Measurements from ENCODE around the gene KIAA1328.
"Not testable (repeated sequence)": the region's sequence is repeated elsewhere in the genome, so short reads cannot be mapped to it uniquely, and the experiment has no call there.

The KIAA1328 gene

GRCh38 chr18:36889321-36889720 lies 60.4 kb downstream of the KIAA1328 start:
- DNase-seq: no peak

- DNase-seq: no peak
These were observed 60.8 kb downstream of the KIAA1328 start for GRCh38 chr18:36889742-36890141.

- DNase-seq: no peak
These were observed 61.7 kb downstream of the KIAA1328 start for GRCh38 chr18:36890598-36890997.

- DNase-seq: no peak
These were observed 64.3 kb downstream of the KIAA1328 start for GRCh38 chr18:36893227-36893626.

GRCh38 chr18:36895606-36896005 lies 66.7 kb downstream of the KIAA1328 start:
- DNase-seq: no peak

- no peak for DNase-seq
These were observed 68.3 kb downstream of the KIAA1328 start for GRCh38 chr18:36897253-36897652.

- no peak for DNase-seq
These were observed 70.4 kb downstream of the KIAA1328 start for GRCh38 chr18:36899289-36899688.

- DNase-seq: no peak
These were observed 71.5 kb downstream of the KIAA1328 start for GRCh38 chr18:36900466-36900865.

- DNase-seq: no peak
These were observed 72.4 kb downstream of the KIAA1328 start for GRCh38 chr18:36901277-36901701.

GRCh38 chr18:36903215-36903928 lies 74.4 kb downstream of the KIAA1328 start:
- no peak for DNase-seq

GRCh38 chr18:36905571-36905970 lies 76.6 kb downstream of the KIAA1328 start:
- DNase-seq: no peak

- DNase-seq: not testable (repeated sequence)
These were observed 80.4 kb downstream of the KIAA1328 start for GRCh38 chr18:36909282-36909681.

GRCh38 chr18:36912887-36913286 lies 84.0 kb downstream of the KIAA1328 start:
- DNase-seq: no peak

GRCh38 chr18:36917907-36918306 lies 89.0 kb downstream of the KIAA1328 start:
- no peak for DNase-seq

- no peak for DNase-seq
These were observed 100.7 kb downstream of the KIAA1328 start for GRCh38 chr18:36929601-36930000.

- no peak for DNase-seq
These were observed 102.2 kb downstream of the KIAA1328 start for GRCh38 chr18:36931106-36931505.

- no peak for DNase-seq
These were observed 104.6 kb downstream of the KIAA1328 start for GRCh38 chr18:36933552-36933951.

- no peak for DNase-seq
These were observed 106.0 kb downstream of the KIAA1328 start for GRCh38 chr18:36934884-36935283.

GRCh38 chr18:36942264-36942663 lies 113.3 kb downstream of the KIAA1328 start:
- DNase-seq: no peak

GRCh38 chr18:36947820-36948348 lies 119.0 kb downstream of the KIAA1328 start:
- no peak for DNase-seq

- no peak for DNase-seq
These were observed 121.4 kb downstream of the KIAA1328 start for GRCh38 chr18:36950282-36950681.

GRCh38 chr18:36950960-36951359 lies 122.0 kb downstream of the KIAA1328 start:
- no peak for DNase-seq

- no peak for DNase-seq
These were observed 124.1 kb downstream of the KIAA1328 start for GRCh38 chr18:36953047-36953446.

- DNase-seq: no peak
These were observed 131.1 kb downstream of the KIAA1328 start for GRCh38 chr18:36960038-36960437.

GRCh38 chr18:36963464-36963863 lies 134.5 kb downstream of the KIAA1328 start:
- no peak for DNase-seq
